Ovary (tissue), 3 donors: ENCODE results near the gene TTC21A.

Experiments
- CTCF ChIP-seq, 3 donors: fragments of 450-650 bp in 2 of 3; fragments of 200-600 bp in 1 of 3; IDR thresholded peaks; one replicate each; pipeline versions ENCODE4 v1.5.1 to v1.8.0; 2016 to 2022; ENCODE audit warnings: antibody characterized with exemption in 3 of 3, mild to moderate bottlenecking in 1 of 3
- EP300 ChIP-seq: sonication (generic); formaldehyde crosslinking; IDR thresholded peaks from one replicate; pipeline ENCODE4 v1.6.1; 2017; ENCODE audit warnings: antibody characterized with exemption
- POLR2A ChIP-seq: fragments of 450-650 bp; IDR thresholded peaks from one replicate; pipeline ENCODE4 v1.6.1; 2017; ENCODE audit warnings: antibody characterized with exemption, mild to moderate bottlenecking, moderate library complexity
- donor health status: DM: no; HTN: no; CAD: no.

GRCh38 chr3:39124876-39125840 is 17.7 kb downstream of the TTC21A start:
- TF ChIP-seq CTCF (IDR thresholded peaks at IDR 0.05) (peak in 1 of 3 donors; percentile 18), EP300 (no peak), POLR2A (no peak)
